ENCODE measurements around the gene TKT. TPM values are rescaled to one million over a fixed set of nuclear protein-coding genes. Genes with fewer than 3 reads are reported as not detected.

TKT gene
- total RNA-seq, 1 experiment from 2014 or later, result 186 TPM

- no peaks in the 10 kb centered on the region for H3K9me3 ChIP-seq (ENCODE audit: low read depth, low read length, poor library complexity, severe bottlenecking)
- H3K4me3 ChIP-seq (ENCODE audit: low read depth, low read length, poor library complexity, severe bottlenecking), result no peak overlapping the region
- no peaks in the 10 kb centered on the region for H3K27me3 ChIP-seq (replicated peaks; ENCODE audit: insufficient read depth, low read depth, low read length, poor library complexity)
- TF ChIP-seq CTCF (conservative IDR thresholded peaks at IDR 0.05; ENCODE audit: low read depth, low read length) (no peak), EZH2 (IDR thresholded peaks at IDR 0.05; ENCODE audit: borderline replicate concordance, low read depth, low read length, poor library complexity, severe bottlenecking) (no peak)
- intact Hi-C loops (cut with micrococcal nuclease; ENCODE audit: unreplicated experiment), result no loop called here
- ChIA-PET CTCF (no interaction called here), POLR2A (ENCODE audit: low non-redundant PET) (no interaction called here)
- no peak for DNase-seq (ENCODE audit: low spot score)
- H3K4me1 ChIP-seq (ENCODE audit: insufficient read depth, low read length, poor library complexity, severe bottlenecking), result peaks cover 8% of the 10 kb centered on the region
- no peaks in the 10 kb centered on the region for H3K36me3 ChIP-seq (ENCODE audit: insufficient read depth, low read length, poor library complexity, severe bottlenecking)
- BruUV-seq (replicated peaks), result no TSS peak
- H3K27ac ChIP-seq (ENCODE audit: low read depth, low read length, poor library complexity, severe bottlenecking), result no peak overlapping the region
Observed at GRCh38 chr3:53248161-53248560, 7.7 kb downstream of the TKT start.

GRCh38 chr3:53247619-53248018 is 8.2 kb downstream of the TKT start:
- BruUV-seq (replicated peaks), result no TSS peak
- POLR2A ChIA-PET (ENCODE audit: low non-redundant PET), result no interaction called here
- intact Hi-C loops (cut with micrococcal nuclease; ENCODE audit: unreplicated experiment), result no loop called here

GRCh38 chr3:53244271-53244670 is 11.6 kb downstream of the TKT start:
- no TSS peak for BruUV-seq (replicated peaks)
- no peak overlapping the region for H3K4me3 ChIP-seq (ENCODE audit: low read depth, low read length, poor library complexity, severe bottlenecking)
- no peaks in the 10 kb centered on the region for H3K9me3 ChIP-seq (ENCODE audit: low read depth, low read length, poor library complexity, severe bottlenecking)
- H3K36me3 ChIP-seq (ENCODE audit: insufficient read depth, low read length, poor library complexity, severe bottlenecking), result peaks cover 7% of the 10 kb centered on the region
- H3K4me1 ChIP-seq (ENCODE audit: insufficient read depth, low read length, poor library complexity, severe bottlenecking), result peaks cover 9% of the 10 kb centered on the region
- no peaks in the 10 kb centered on the region for H3K27me3 ChIP-seq (replicated peaks; ENCODE audit: insufficient read depth, low read depth, low read length, poor library complexity)
- DNase-seq (ENCODE audit: low spot score), result no peak
- intact Hi-C loops (cut with micrococcal nuclease; ENCODE audit: unreplicated experiment), result no loop called here
- TF ChIP-seq CTCF (conservative IDR thresholded peaks at IDR 0.05; ENCODE audit: low read depth, low read length), result no peak
- no peak for TF ChIP-seq EZH2 (IDR thresholded peaks at IDR 0.05; ENCODE audit: borderline replicate concordance, low read depth, low read length, poor library complexity, severe bottlenecking)
- ChIA-PET POLR2A (ENCODE audit: low non-redundant PET) (no interaction called here), CTCF (no interaction called here)
- no peak overlapping the region for H3K27ac ChIP-seq (ENCODE audit: low read depth, low read length, poor library complexity, severe bottlenecking)

More at GRCh38 chr3:53247619-53248018, 8.2 kb downstream of the TKT start:
- no peaks in the 10 kb centered on the region for H3K36me3 ChIP-seq (ENCODE audit: insufficient read depth, low read length, poor library complexity, severe bottlenecking)
- H3K27me3 ChIP-seq (replicated peaks; ENCODE audit: insufficient read depth, low read depth, low read length, poor library complexity), result no peaks in the 10 kb centered on the region
- CTCF ChIA-PET, result no interaction called here
- no peak overlapping the region for H3K27ac ChIP-seq (ENCODE audit: low read depth, low read length, poor library complexity, severe bottlenecking)
- H3K9me3 ChIP-seq (ENCODE audit: low read depth, low read length, poor library complexity, severe bottlenecking), result no peaks in the 10 kb centered on the region
- DNase-seq (ENCODE audit: low spot score), result no peak
- no peak overlapping the region for H3K4me3 ChIP-seq (ENCODE audit: low read depth, low read length, poor library complexity, severe bottlenecking)
- peaks cover 9% of the 10 kb centered on the region for H3K4me1 ChIP-seq (ENCODE audit: insufficient read depth, low read length, poor library complexity, severe bottlenecking)
- TF ChIP-seq CTCF (conservative IDR thresholded peaks at IDR 0.05; ENCODE audit: low read depth, low read length) (no peak), EZH2 (IDR thresholded peaks at IDR 0.05; ENCODE audit: borderline replicate concordance, low read depth, low read length, poor library complexity, severe bottlenecking) (no peak)

All from A673 (cell line).